ENCODE data around the gene TSR3. TPM values are rescaled to one million over a fixed set of nuclear protein-coding genes. Genes with fewer than 3 reads are reported as not detected.

The TSR3 gene
- total and polyA plus RNA-seq, 2 of the 13 experiments (the other 11 are each of a cell fraction or from before 2014, with no cell fraction given): 24.2 to 51.0 TPM

- TF ChIP-seq ZNF710 (CRISPR knock-in tag; IDR thresholded peaks at IDR 0.05; ENCODE audit: borderline replicate concordance) (peak; percentile 89), ZNF775 (CRISPR knock-in tag; IDR thresholded peaks at IDR 0.05; ENCODE audit: borderline replicate concordance) (no peak), NONO (IDR thresholded peaks at IDR 0.05) (no peak), NONO (CRISPR knock-in tag; conservative IDR thresholded peaks at IDR 0.05) (0 out of 2 replicates have a peak, but pooled peaks have one; percentile 12), RARG (CRISPR knock-in tag; IDR thresholded peaks at IDR 0.05; ENCODE audit: low read depth) (no peak), SRY (CRISPR knock-in tag; IDR thresholded peaks at IDR 0.05) (no peak), HOXA3 (CRISPR knock-in tag; IDR thresholded peaks at IDR 0.05) (no peak), ZKSCAN1 (IDR thresholded peaks at IDR 0.05; ENCODE audit: low read length) (0 out of 2 replicates have a peak, but pooled peaks have one; percentile 9), POGZ (CRISPR knock-in tag; IDR thresholded peaks at IDR 0.05) (no peak), ZSCAN31 (CRISPR knock-in tag; IDR thresholded peaks at IDR 0.05; ENCODE audit: low read depth) (no peak), ZNF572 (CRISPR knock-in tag; IDR thresholded peaks at IDR 0.05) (no peak), EZH2 (conservative IDR thresholded peaks at IDR 0.05; ENCODE audit: low read depth, low read length) (no peak), RBAK (CRISPR knock-in tag; IDR thresholded peaks at IDR 0.05) (no peak), PCBP2 (optimal IDR thresholded peaks at IDR 0.05; ENCODE audit: low read depth, low read length, poor library complexity, severe bottlenecking) (peak; percentile 90), ETV5 (CRISPR knock-in tag; IDR thresholded peaks at IDR 0.05; ENCODE audit: borderline replicate concordance) (peak; percentile 72; the same call in 1 of the 2 replicates), SIN3A (IDR thresholded peaks at IDR 0.05; ENCODE audit: borderline replicate concordance, low read depth, low read length) (peak; percentile 46; the same call in 1 of the 2 replicates), CCAR2 (optimal IDR thresholded peaks at IDR 0.05; ENCODE audit: low read depth, low read length) (peak; percentile 55), HNRNPLL (IDR thresholded peaks at IDR 0.05; ENCODE audit: low read depth, low read length, poor library complexity, severe bottlenecking) (peak; percentile 3), AGO2 (optimal IDR thresholded peaks at IDR 0.05; ENCODE audit: low read depth, low read length) (peak; percentile 7), POLR2G (IDR thresholded peaks at IDR 0.05; ENCODE audit: low read depth, low read length) (peak; percentile 56; the same call in 1 of the 2 replicates)
- TF ChIP-seq, protein P1, sequence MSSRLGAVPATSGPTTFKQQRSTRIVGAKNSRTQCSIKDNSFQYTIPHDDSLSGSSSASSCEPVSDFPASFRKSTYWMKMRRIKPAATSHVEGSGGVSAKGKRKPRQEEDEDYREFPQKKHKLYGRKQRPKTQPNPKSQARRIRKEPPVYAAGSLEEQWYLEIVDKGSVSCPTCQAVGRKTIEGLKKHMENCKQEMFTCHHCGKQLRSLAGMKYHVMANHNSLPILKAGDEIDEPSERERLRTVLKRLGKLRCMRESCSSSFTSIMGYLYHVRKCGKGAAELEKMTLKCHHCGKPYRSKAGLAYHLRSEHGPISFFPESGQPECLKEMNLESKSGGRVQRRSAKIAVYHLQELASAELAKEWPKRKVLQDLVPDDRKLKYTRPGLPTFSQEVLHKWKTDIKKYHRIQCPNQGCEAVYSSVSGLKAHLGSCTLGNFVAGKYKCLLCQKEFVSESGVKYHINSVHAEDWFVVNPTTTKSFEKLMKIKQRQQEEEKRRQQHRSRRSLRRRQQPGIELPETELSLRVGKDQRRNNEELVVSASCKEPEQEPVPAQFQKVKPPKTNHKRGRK (CRISPR knock-in tag; IDR thresholded peaks at IDR 0.05): peak; percentile 59; the same call in 1 of the 2 replicates
- TF ChIP-seq, protein P2, sequence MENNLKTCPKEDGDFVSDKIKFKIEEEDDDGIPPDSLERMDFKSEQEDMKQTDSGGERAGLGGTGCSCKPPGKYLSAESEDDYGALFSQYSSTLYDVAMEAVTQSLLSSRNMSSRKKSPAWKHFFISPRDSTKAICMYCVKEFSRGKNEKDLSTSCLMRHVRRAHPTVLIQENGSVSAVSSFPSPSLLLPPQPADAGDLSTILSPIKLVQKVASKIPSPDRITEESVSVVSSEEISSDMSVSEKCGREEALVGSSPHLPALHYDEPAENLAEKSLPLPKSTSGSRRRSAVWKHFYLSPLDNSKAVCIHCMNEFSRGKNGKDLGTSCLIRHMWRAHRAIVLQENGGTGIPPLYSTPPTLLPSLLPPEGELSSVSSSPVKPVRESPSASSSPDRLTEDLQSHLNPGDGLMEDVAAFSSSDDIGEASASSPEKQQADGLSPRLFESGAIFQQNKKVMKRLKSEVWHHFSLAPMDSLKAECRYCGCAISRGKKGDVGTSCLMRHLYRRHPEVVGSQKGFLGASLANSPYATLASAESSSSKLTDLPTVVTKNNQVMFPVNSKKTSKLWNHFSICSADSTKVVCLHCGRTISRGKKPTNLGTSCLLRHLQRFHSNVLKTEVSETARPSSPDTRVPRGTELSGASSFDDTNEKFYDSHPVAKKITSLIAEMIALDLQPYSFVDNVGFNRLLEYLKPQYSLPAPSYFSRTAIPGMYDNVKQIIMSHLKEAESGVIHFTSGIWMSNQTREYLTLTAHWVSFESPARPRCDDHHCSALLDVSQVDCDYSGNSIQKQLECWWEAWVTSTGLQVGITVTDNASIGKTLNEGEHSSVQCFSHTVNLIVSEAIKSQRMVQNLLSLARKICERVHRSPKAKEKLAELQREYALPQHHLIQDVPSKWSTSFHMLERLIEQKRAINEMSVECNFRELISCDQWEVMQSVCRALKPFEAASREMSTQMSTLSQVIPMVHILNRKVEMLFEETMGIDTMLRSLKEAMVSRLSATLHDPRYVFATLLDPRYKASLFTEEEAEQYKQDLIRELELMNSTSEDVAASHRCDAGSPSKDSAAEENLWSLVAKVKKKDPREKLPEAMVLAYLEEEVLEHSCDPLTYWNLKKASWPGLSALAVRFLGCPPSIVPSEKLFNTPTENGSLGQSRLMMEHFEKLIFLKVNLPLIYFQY (CRISPR knock-in tag; IDR thresholded peaks at IDR 0.05; ENCODE audit: borderline replicate concordance): no peak
These were observed 43.4 kb downstream of the TSR3 start (continued) for GRCh38 chr16:1308036-1308976.
